GM19324 (cell line): ENCODE measurements around the gene HDGFL2.
"Not testable (repeated sequence)": the region's sequence is repeated elsewhere in the genome, so short reads cannot be mapped to it uniquely, and the experiment has no call there.

Experiments
- ATAC-seq: cut with Tn5 transposase; IDR thresholded peaks from one replicate; pipeline ENCODE4 v1.9.1; 2021; ENCODE audit warnings: mild to moderate bottlenecking, moderate library complexity; ENCODE audit not compliant: unreplicated experiment, low FRiP score

HDGFL2 gene

DNA sequence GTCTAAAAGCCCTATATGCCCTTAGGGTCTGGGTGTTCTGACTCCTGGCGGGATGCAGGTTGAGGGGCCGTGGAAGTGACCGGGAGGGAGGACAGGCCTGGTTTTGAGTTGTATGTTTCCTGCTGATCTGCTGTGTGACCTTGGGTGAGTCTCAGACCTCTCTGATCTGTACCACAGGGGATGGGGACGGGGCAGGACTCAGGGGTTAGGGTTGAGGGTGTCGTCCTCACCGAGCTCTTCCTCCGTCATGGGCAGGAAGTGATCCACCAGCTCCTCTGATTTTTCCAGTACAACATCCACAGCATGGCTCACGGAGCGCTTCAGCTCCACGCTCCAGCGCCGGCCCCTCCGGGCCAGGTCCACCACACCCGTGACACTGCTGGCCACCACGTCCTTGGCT lies 56.7 kb downstream of the HDGFL2 start:
- no peak for ATAC-seq

GRCh38 chr19:4529924-4530522 lies 57.9 kb downstream of the HDGFL2 start:
- no peak for ATAC-seq

GRCh38 chr19:4531562-4532165 lies 59.6 kb downstream of the HDGFL2 start:
- ATAC-seq = no peak

GRCh38 chr19:4533334-4533733 lies 61.2 kb downstream of the HDGFL2 start:
- no peak for ATAC-seq

- no peak for ATAC-seq
Measured at GRCh38 chr19:4533835-4534424, 61.8 kb downstream of the HDGFL2 start.

DNA sequence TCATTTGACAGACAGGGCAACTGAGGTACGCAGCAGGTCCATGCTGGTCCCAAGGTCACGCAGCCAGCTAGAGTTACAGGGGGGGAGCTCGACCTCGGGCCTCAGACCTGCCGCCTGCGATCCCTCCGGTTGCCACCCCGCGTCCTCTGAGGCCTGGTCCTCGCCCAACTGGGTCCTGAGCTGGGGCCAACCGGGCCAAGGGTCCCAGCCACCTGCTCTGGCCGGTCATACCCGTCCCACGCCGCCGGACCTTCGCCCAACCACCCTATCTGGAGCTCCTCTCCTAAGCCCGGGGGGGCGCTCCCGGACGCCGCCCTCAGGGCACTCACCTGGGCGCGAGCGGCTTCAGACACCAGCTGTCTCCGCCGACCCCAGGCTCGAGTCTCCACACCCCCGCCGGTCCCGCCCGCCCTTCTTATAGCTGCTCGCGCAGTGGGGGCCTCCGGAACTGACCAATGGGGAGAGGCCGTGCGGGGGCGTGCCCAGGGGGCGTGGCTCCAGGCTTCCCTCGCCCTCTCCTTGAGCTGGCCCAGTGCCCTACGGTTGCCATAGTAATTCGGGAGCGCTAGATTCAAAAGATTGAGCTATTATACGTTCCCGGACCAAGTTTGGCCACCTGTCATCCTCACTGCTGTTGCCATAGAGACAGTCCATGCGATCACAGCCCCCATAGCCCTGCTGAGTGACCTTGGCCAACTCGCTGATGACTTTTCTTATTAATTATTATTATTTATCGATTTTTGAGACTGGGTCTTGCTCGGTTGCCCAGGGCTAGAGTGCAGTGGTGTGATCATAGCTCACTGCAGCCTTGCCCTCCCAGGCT lies 63.0 kb downstream of the HDGFL2 start, which contains the start of gene PLIN5:
Gene PLIN5 (minus strand): TSS at position 389 of the 823 bp plus-strand sequence. CDS start 1,150 bp downstream, outside the sequence.
- no peak for ATAC-seq

DNA sequence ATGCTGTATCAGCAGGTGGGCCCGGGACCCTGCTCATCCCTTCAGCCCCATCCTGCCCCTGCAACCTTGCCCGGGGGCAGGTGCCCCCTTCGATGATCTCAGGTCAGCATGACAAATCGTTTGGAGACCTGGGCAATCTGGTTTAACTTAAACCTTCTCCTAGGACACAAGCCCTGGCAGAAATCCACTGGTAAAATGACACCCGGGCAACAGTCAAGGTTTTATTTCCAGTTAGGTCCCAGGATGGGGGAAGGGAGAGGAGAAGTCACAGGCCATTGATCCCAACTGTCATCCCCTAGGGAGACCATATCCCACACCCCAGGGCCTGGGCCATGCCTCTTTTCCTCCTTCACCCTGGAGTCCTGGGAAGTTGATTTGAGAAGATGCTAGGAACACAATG lies 64.7 kb downstream of the HDGFL2 start:
- no peak for ATAC-seq

DNA sequence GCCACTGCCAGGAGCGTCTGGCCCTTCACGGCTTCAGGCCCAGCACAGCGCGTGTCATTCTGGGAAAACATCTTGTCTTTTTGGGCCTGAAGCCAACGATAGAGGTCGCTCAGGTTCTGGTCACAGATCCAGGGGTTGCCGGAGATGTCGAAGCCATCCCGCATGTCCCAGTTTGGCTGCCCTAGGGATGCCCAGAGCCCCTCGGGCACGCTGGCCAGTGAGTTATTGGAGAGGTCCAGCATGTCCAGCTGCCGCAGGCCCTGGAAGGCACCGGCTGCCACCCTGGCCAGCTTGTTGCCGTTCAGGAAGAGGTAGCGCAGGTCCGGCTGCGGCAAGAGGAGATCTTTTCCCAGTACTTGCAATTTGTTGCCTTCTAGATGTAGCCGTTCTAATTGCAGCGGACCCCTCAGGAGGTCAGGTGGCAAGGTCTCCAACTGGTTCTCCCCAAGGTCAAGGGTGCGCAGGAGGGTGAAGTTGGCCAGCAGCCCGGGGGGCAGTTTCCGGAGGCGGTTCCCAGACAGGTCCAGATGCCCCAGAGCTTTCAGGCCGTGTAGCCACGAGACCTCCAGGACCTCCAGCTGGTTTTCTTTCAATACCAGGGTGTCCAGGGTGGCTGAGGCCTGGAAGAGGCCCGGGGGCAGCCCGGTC lies 66.0 kb downstream of the HDGFL2 start:
- ATAC-seq = no peak

DNA sequence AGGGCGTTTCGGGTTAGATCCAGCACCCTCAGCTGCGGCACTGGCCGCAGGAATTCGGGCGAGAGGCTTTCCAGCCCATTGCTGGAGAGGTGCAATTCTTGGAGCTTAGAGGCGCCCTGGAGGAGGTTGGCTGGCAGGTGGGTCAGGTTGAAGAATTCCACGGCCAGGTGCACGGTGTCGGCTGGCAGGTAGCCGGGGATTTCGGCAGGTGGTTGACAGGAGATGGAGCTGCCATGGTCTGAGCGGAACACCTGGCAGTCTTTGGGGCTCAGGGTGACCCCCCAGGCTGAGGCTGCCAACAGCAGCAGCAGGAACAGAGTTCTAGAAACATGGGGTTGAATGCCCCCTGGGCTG lies 66.5 kb downstream of the HDGFL2 start:
- ATAC-seq = no peak

GRCh38 chr19:4539169-4539692 lies 67.1 kb downstream of the HDGFL2 start:
- ATAC-seq = no peak

GRCh38 chr19:4539693-4540581 lies 67.8 kb downstream of the HDGFL2 start, which contains the start of gene LRG1:
LRG1 (minus strand) TSS chr19:4540036; CDS start chr19:4540013, 23 bp downstream.
- ATAC-seq = no peak

DNA sequence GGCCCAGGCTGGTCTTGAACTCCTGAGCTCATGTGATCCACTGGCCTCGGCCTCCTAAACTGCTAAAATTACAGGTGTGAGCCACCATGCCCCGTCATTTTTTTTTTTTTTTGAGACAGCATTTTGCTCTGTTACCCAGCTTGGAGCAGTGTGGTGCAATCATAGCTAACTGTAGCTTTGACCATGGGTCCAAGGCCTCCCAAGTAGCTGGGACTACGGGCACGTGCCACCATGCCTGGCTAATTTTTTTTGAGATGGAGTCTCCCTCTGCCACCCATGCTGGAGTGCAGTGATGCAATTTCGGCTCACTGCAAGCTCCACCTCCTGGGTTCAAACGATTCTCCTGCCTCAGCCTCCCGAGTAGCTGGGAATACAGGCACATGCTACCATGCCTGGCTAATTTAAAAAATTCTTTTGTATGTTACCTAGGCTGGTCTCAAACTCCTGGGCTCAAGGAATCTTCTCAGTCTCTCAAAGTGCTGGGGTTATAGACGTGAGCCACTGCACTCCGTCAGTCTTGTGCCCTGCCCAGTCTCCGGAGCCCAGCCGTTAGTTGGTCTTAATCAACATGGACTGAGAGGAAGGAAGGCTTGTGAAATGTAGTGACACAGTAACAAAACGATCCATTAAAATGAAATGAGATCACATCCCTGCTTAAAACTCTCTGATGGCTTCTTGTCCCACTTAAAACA lies 69.2 kb downstream of the HDGFL2 start:
- no peak for ATAC-seq

GRCh38 chr19:4541806-4542145 lies 69.7 kb downstream of the HDGFL2 start:
- not testable (repeated sequence) for ATAC-seq

DNA sequence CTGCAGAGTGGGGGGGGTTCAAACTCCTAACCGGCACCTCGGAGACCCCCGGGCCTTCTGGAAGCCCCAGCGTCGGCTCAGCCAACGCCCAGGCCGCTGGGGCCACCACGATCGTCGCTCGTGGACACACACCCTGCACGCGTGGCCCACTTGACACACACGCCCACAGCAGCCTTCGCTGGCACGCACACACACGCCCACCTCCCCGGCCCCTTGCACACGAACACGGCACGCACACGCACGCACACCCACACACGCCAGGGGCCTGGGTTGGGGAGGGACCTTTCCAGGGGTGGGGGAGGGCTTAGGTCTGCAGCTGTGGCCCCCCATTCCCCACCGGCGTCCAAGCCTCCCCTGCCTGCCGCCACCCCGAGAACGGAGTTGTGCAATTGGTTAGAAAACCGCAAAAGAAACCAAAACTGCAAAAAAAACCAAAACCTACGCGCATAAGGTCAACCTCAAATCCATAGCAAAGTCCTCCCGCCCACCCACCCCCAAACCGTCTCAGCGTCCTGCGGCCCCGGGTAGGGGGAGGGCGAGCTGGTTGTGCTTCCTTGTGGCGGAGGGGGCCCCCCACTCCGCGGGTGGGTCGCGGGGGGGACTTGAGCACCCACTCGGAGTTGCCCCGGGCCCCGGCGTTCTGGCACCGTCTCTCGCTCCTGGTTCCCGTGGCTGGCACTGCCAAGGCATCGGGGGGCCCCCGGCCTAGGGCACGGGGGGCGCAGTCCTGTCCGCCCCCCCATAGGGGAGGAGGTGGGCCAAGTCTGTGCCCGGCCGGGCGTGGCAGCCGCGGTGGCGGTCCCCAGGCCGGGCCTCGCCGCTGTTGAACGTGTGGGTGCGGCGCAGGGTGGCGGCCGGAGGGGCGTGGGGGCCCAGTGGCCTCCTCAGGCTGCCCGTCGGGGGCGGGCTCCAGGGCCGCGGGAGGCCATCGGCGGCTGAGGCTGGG lies 71.1 kb downstream of the HDGFL2 start:
- no peak for ATAC-seq

GRCh38 chr19:4543842-4544647 lies 71.9 kb downstream of the HDGFL2 start:
- no peak for ATAC-seq

- no peak for ATAC-seq
Measured at GRCh38 chr19:4547303-4548237, 75.5 kb downstream of the HDGFL2 start.
